Transverse colon (tissue), 3 donors: ENCODE results near the gene MYO19.

ENCODE experiments used
- POLR2A ChIP-seq: fragments of 450-650 bp; IDR thresholded peaks from one replicate; pipeline ENCODE4 v1.6.1; 2016; ENCODE audit warnings: antibody characterized with exemption, mild to moderate bottlenecking, moderate library complexity
- TF ChIP-seq, protein P1 (sequence below), 5 experiments: fragments of 200-600 bp in 3 of 5; fragments of 450-650 bp in 2 of 5; sonication (generic) in 3 of 5; IDR thresholded peaks; 1 replicate in 2 of 5; 2 replicates in 3 of 5; pipeline ENCODE4 v1.5.1; 2016 to 2017; ENCODE audit warnings: antibody characterized with exemption in 5 of 5, inconsistent platforms in 3 of 5, mild to moderate bottlenecking in 2 of 5, moderate library complexity in 1 of 5

DNA sequence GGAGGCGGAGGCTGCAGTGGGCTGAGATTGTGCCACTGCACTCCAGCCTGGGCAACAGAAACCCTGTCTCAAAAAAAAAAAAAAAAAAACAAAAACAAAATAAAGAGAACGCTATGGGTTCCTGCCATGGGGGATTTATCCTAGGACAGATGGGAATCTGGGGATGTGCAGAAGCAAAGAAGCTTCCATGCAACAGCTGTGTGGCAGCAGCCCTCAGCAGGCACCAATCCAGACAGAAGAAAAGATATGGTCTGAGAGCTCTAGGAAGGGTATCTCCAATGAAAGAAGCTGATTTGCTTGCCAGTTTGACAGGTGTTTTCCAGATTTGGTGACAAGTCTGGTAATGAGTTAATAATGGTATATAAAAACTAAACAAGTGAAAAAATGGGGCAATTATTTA lies 11.6 kb downstream of the MYO19 start:
- TF ChIP-seq, protein P1, sequence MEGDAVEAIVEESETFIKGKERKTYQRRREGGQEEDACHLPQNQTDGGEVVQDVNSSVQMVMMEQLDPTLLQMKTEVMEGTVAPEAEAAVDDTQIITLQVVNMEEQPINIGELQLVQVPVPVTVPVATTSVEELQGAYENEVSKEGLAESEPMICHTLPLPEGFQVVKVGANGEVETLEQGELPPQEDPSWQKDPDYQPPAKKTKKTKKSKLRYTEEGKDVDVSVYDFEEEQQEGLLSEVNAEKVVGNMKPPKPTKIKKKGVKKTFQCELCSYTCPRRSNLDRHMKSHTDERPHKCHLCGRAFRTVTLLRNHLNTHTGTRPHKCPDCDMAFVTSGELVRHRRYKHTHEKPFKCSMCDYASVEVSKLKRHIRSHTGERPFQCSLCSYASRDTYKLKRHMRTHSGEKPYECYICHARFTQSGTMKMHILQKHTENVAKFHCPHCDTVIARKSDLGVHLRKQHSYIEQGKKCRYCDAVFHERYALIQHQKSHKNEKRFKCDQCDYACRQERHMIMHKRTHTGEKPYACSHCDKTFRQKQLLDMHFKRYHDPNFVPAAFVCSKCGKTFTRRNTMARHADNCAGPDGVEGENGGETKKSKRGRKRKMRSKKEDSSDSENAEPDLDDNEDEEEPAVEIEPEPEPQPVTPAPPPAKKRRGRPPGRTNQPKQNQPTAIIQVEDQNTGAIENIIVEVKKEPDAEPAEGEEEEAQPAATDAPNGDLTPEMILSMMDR (IDR thresholded peaks at IDR 0.05): no peak
- TF ChIP-seq POLR2A: no peak
